ENCODE results near the gene C1QTNF6.

C1QTNF6 gene

GRCh38 chr22:37226087-37226486, 38.0 kb upstream of the C1QTNF6 start:
- no peak overlapping the region for H3K27ac ChIP-seq (replicated peaks)
- no peak for DNase-seq (ENCODE audit: low read depth in 1 of 2, low spot score in 1 of 2)
- TF ChIP-seq POLR2AphosphoS5 (IDR thresholded peaks at IDR 0.05; ENCODE audit: low read depth) (no peak), GABPA (IDR thresholded peaks at IDR 0.05; ENCODE audit: low read depth) (no peak), SPI1 (IDR thresholded peaks at IDR 0.05; ENCODE audit: borderline replicate concordance, low read depth) (no peak)
- TF ChIP-seq, protein P1, sequence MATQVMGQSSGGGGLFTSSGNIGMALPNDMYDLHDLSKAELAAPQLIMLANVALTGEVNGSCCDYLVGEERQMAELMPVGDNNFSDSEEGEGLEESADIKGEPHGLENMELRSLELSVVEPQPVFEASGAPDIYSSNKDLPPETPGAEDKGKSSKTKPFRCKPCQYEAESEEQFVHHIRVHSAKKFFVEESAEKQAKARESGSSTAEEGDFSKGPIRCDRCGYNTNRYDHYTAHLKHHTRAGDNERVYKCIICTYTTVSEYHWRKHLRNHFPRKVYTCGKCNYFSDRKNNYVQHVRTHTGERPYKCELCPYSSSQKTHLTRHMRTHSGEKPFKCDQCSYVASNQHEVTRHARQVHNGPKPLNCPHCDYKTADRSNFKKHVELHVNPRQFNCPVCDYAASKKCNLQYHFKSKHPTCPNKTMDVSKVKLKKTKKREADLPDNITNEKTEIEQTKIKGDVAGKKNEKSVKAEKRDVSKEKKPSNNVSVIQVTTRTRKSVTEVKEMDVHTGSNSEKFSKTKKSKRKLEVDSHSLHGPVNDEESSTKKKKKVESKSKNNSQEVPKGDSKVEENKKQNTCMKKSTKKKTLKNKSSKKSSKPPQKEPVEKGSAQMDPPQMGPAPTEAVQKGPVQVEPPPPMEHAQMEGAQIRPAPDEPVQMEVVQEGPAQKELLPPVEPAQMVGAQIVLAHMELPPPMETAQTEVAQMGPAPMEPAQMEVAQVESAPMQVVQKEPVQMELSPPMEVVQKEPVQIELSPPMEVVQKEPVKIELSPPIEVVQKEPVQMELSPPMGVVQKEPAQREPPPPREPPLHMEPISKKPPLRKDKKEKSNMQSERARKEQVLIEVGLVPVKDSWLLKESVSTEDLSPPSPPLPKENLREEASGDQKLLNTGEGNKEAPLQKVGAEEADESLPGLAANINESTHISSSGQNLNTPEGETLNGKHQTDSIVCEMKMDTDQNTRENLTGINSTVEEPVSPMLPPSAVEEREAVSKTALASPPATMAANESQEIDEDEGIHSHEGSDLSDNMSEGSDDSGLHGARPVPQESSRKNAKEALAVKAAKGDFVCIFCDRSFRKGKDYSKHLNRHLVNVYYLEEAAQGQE (IDR thresholded peaks at IDR 0.05; ENCODE audit: insufficient replicate concordance, low read depth) = no peak
- TF ChIP-seq, protein P2, sequence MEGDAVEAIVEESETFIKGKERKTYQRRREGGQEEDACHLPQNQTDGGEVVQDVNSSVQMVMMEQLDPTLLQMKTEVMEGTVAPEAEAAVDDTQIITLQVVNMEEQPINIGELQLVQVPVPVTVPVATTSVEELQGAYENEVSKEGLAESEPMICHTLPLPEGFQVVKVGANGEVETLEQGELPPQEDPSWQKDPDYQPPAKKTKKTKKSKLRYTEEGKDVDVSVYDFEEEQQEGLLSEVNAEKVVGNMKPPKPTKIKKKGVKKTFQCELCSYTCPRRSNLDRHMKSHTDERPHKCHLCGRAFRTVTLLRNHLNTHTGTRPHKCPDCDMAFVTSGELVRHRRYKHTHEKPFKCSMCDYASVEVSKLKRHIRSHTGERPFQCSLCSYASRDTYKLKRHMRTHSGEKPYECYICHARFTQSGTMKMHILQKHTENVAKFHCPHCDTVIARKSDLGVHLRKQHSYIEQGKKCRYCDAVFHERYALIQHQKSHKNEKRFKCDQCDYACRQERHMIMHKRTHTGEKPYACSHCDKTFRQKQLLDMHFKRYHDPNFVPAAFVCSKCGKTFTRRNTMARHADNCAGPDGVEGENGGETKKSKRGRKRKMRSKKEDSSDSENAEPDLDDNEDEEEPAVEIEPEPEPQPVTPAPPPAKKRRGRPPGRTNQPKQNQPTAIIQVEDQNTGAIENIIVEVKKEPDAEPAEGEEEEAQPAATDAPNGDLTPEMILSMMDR (IDR thresholded peaks at IDR 0.05; ENCODE audit: insufficient read depth, low read length) = no peak
- H3K27me3 ChIP-seq (ENCODE audit: insufficient read depth, poor library complexity, severe bottlenecking) = no peaks in the 10 kb centered on the region
- no peak overlapping the region for H3K4me3 ChIP-seq (replicated peaks; ENCODE audit: insufficient read depth, low read length)

GRCh38 chr22:37225481-37225880, 37.4 kb upstream of the C1QTNF6 start:
- DNase-seq (ENCODE audit: low read depth in 1 of 2, low spot score in 1 of 2) = no peak
- H3K4me3 ChIP-seq (replicated peaks; ENCODE audit: insufficient read depth, low read length) = no peak overlapping the region
- TF ChIP-seq, protein P1 (IDR thresholded peaks at IDR 0.05; ENCODE audit: insufficient replicate concordance, low read depth) = no peak
- TF ChIP-seq POLR2AphosphoS5 (IDR thresholded peaks at IDR 0.05; ENCODE audit: low read depth) (no peak), SPI1 (IDR thresholded peaks at IDR 0.05; ENCODE audit: borderline replicate concordance, low read depth) (no peak), GABPA (IDR thresholded peaks at IDR 0.05; ENCODE audit: low read depth) (no peak)
- TF ChIP-seq, protein P2 (IDR thresholded peaks at IDR 0.05; ENCODE audit: insufficient read depth, low read length) = no peak
- H3K27me3 ChIP-seq (ENCODE audit: insufficient read depth, poor library complexity, severe bottlenecking) = no peaks in the 10 kb centered on the region
- no peak overlapping the region for H3K27ac ChIP-seq (replicated peaks)

DNA sequence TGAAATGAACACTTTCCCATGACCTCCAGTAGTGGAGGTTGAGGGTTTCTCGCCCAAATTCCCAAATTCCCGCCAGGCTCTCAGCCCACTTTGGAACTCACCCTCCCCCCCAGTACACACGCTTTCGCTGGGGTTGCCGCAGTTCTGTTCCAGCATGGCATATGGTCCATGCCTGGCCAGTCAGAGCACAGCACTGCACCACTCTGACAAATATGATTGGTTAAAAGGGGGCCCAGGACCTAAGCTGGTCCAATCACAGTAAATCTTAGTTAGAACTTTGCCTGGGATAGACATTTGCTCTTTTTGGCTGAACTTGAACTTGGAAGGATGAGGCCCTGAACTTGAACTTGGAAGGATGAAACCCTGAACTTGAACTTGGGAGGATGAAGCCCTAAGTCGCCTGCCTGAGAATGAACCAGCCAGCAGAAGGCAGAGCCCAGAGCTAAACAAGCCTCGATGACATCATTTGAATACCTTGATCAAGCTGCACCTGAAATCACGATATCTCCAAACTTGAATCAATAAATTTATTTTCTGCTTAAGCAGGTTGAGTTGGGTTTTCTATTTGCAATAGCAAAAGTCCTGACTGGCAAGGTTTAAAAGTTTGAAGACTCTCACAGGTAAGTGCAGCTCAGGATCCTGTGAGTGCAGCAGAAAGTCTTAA, 36.8 kb upstream of the C1QTNF6 start:
- H3K27me3 ChIP-seq (ENCODE audit: insufficient read depth, poor library complexity, severe bottlenecking) = no peaks in the 10 kb centered on the region
- H3K4me3 ChIP-seq (replicated peaks; ENCODE audit: insufficient read depth, low read length) = no peak overlapping the region
- no peak for TF ChIP-seq SPI1 (IDR thresholded peaks at IDR 0.05; ENCODE audit: borderline replicate concordance, low read depth)
- no peak for TF ChIP-seq GABPA (IDR thresholded peaks at IDR 0.05; ENCODE audit: low read depth)
- TF ChIP-seq, protein P2 (IDR thresholded peaks at IDR 0.05; ENCODE audit: insufficient read depth, low read length) = no peak
- TF ChIP-seq POLR2AphosphoS5 (IDR thresholded peaks at IDR 0.05; ENCODE audit: low read depth) = no peak
- no peak for DNase-seq (ENCODE audit: low read depth in 1 of 2, low spot score in 1 of 2)
- no peak overlapping the region for H3K27ac ChIP-seq (replicated peaks)
